Measurements from ENCODE around the gene HYAL4.
A peak's percentile ranks its signal among the peaks of the same experiment; 100 is the strongest.
"Not testable (repeated sequence)": the region's sequence is repeated elsewhere in the genome, so short reads cannot be mapped to it uniquely, and the experiment has no call there.

HYAL4 gene

GRCh38 chr7:123844712-123845219 lies at the start of gene HYAL4:
Gene HYAL4, plus strand, starts transcription at chr7:123845169. Its CDS starts 23,105 bp downstream, at chr7:123868274.
- no peak for DNase-seq

GRCh38 chr7:123795917-123796316 lies 49.1 kb upstream of the HYAL4 start:
- no peak for DNase-seq

GRCh38 chr7:123796568-123796967 lies 48.4 kb upstream of the HYAL4 start:
- no peak for DNase-seq

- peak in 2 of 6 experiments; percentile 1 to 16 for DNase-seq
Observed at GRCh38 chr7:123797673-123798531, 47.1 kb upstream of the HYAL4 start.

GRCh38 chr7:123798532-123799188 lies 46.3 kb upstream of the HYAL4 start:
- DNase-seq = no peak

GRCh38 chr7:123802249-123802648 lies 42.7 kb upstream of the HYAL4 start:
- DNase-seq = no peak

- DNase-seq = no peak
Observed at GRCh38 chr7:123805287-123805686, 39.7 kb upstream of the HYAL4 start.

- no peak for DNase-seq
Observed at GRCh38 chr7:123809471-123809870, 35.5 kb upstream of the HYAL4 start.

- DNase-seq = no peak
Observed at GRCh38 chr7:123811056-123811455, 33.9 kb upstream of the HYAL4 start.

- DNase-seq = no peak
Observed at GRCh38 chr7:123816916-123817315, 28.1 kb upstream of the HYAL4 start.

- DNase-seq = no peak
Observed at GRCh38 chr7:123819001-123819400, 26.0 kb upstream of the HYAL4 start.

- DNase-seq = not testable (repeated sequence)
Observed at GRCh38 chr7:123819795-123820194, 25.2 kb upstream of the HYAL4 start.

GRCh38 chr7:123820864-123821263 lies 24.1 kb upstream of the HYAL4 start:
- DNase-seq = no peak

- no peak for DNase-seq
Observed at GRCh38 chr7:123821320-123821719, 23.6 kb upstream of the HYAL4 start.

GRCh38 chr7:123823898-123824753 lies 20.8 kb upstream of the HYAL4 start:
- DNase-seq = peak in 2 of 6 experiments; percentile 2 to 6

GRCh38 chr7:123824754-123825067 lies 20.3 kb upstream of the HYAL4 start:
- DNase-seq = no peak

- no peak for DNase-seq
Observed at GRCh38 chr7:123828805-123829204, 16.2 kb upstream of the HYAL4 start.

- no peak for DNase-seq
Observed at GRCh38 chr7:123836656-123837055, 8.3 kb upstream of the HYAL4 start.

GRCh38 chr7:123839106-123839505 lies 5.9 kb upstream of the HYAL4 start:
- DNase-seq = not testable (repeated sequence)

- DNase-seq = not testable (repeated sequence)
Observed at GRCh38 chr7:123844142-123844541, 827 bp upstream of the HYAL4 start.

- DNase-seq = no peak
Observed at GRCh38 chr7:123845823-123846216, 851 bp downstream of the HYAL4 start.

- DNase-seq = no peak
Observed at GRCh38 chr7:123846217-123846891, 1.4 kb downstream of the HYAL4 start.

- DNase-seq = no peak
Observed at GRCh38 chr7:123847868-123848267, 2.9 kb downstream of the HYAL4 start.

Data from stimulated activated naive CD4-positive, alpha-beta T cell (primary cell).